Heart left ventricle (tissue), 13 donors: Measurements from ENCODE around the gene LAMA2.

Experiments used
- POLR2A ChIP-seq, 2 donors: fragments of 450-650 bp; IDR thresholded peaks; one replicate each; pipeline ENCODE4 v1.6.1; 2017; ENCODE audit warnings: antibody characterized with exemption in 2 of 2, mild to moderate bottlenecking in 2 of 2, moderate library complexity in 2 of 2
- TF ChIP-seq, protein P1 (sequence below), 12 donors: fragments of 200-600 bp; sonication (generic) in 4 of 12; IDR thresholded peaks; one replicate each; pipeline versions ENCODE4 v1.5.0 to v1.8.0; 2018 to 2022; ENCODE audit warnings: antibody characterized with exemption in 12 of 12, mild to moderate bottlenecking in 5 of 12
- donor health status: ischemic (EF 13 %, LVEDD 7.1; RV severe dilation, severe dysfunction).
- donor health status: DM: no; HTN: yes; CAD: no.
- donor health status: DM: no; HTN: no; CAD: no.
- donor health status: ischemic (EF 25% LVEDD 6.9; RV normal size, moderate dysfunction).
- donor health status: ischemic (EF 25% LVEDD 5.7; RV mildly dilated, moderate dysfunction).
- donor health status: ischemic (EF 35%, LVEDD 5.7; RV mildly dilated, moderate dysfunction).
- donor health status: nonischemic (EF 11% LVEDD 7.7; RV severe dilation, severe dysfunction).
- donor health status: DM: yes; HTN: yes; CAD: no.
- donor health status: PGD.
- donor health status: ischemic (EF 29% LVEDD 5.4; RV normal size, mild dysfunction).
- donor health status: nonischemic (EF 23%, LVEDD 6.1; RV moderate dilation, normal function).

DNA sequence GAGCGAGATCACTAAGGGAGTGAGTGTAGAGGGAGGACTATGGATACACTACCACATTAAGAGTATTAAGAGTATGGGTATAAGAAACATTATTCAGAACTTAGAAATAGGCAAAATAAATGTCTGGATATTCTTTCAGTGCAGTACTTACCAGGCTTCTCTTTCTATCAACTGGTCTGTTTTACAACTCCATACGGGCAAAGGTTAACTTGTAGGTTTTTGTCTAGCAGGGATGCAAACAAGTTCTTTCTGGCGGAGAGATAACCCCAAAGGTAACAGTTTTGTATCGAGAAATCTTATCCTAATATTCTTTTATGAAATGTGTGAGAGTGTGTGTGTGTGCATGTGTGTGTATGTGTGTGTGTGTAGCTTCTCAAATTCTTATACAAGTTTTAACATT, 640.9 kb downstream of the LAMA2 start:
- TF ChIP-seq, protein P1, sequence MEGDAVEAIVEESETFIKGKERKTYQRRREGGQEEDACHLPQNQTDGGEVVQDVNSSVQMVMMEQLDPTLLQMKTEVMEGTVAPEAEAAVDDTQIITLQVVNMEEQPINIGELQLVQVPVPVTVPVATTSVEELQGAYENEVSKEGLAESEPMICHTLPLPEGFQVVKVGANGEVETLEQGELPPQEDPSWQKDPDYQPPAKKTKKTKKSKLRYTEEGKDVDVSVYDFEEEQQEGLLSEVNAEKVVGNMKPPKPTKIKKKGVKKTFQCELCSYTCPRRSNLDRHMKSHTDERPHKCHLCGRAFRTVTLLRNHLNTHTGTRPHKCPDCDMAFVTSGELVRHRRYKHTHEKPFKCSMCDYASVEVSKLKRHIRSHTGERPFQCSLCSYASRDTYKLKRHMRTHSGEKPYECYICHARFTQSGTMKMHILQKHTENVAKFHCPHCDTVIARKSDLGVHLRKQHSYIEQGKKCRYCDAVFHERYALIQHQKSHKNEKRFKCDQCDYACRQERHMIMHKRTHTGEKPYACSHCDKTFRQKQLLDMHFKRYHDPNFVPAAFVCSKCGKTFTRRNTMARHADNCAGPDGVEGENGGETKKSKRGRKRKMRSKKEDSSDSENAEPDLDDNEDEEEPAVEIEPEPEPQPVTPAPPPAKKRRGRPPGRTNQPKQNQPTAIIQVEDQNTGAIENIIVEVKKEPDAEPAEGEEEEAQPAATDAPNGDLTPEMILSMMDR (IDR thresholded peaks at IDR 0.05) = no peak
- TF ChIP-seq POLR2A (IDR thresholded peaks at IDR 0.05) = no peak
